GM19372 (cell line): ENCODE data around the gene IL16.
"Not testable (repeated sequence)": the region's sequence is repeated elsewhere in the genome, so short reads cannot be mapped to it uniquely, and the experiment has no call there.

Experiments
- ATAC-seq: cut with Tn5 transposase; IDR thresholded peaks from one replicate; pipeline ENCODE4 v1.9.1; 2021; ENCODE audit warnings: mild to moderate bottlenecking, low read depth, moderate library complexity; ENCODE audit not compliant: unreplicated experiment

Gene IL16

GRCh38 chr15:81196576-81197254 is at the start of gene IL16:
TSS of gene IL16 (plus strand) at chr15:81196879. CDS start at chr15:81225400, 28,521 bp downstream.
- ATAC-seq = no peak

GRCh38 chr15:81151389-81151788 is 45.3 kb upstream of the IL16 start:
- no peak for ATAC-seq

GRCh38 chr15:81152339-81152738 is 44.3 kb upstream of the IL16 start:
- no peak for ATAC-seq

- no peak for ATAC-seq
Measured at GRCh38 chr15:81152799-81153198, 43.9 kb upstream of the IL16 start.

- no peak for ATAC-seq
Measured at GRCh38 chr15:81155375-81156218, 41.1 kb upstream of the IL16 start.

DNA sequence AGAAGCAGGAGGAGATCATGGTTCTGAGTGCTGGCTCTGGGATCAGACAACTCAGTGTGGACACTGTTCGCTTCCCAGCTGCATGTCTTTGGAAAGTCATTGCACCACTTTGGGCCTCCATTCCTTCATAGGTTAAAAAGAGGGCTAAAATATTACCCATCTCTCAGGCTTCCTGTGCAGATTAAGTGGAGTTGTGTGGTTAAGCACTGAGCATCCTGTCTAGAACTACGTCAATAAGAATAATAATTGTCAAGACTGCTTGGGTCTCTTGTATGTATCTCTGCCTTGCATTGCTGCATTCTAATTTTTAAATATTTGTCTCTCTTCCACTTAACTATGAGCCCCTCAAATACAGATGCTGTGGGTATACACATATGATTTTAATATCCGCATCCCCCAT is 40.4 kb upstream of the IL16 start:
- ATAC-seq = no peak

DNA sequence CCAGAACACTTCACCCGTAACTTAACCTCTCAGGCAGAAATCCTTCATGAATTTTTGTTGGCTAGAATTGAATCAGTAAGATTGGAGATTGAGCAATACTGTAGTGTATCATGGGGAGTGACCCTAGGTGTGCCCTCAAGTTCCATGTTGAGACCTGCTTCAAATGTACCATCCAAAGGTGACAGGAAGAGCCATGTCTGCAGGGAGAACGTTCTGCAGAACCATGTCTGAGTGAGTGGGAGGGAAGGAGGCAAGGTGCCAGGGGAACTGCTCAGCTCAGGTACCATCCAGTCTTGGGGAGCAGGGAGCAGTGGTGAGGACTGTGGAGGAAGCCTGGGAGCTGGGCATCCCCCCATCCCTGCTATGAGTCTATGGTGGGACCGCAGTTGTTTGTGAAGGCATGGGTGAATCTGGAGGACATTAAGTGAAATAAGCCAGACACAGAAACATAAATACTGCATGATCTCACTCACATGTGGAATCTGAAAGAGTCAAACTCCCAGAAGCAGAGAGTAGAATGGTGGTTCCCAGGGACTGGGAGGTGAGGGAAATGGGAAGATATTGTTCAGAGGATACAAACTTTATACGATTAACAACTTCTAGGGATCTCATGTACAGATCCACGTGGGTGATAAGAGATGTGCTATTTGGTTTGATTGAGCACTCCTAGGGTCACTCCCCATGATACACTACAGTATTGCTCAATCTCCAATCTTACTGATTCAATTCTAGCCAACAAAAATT is 39.3 kb upstream of the IL16 start:
- no peak for ATAC-seq

DNA sequence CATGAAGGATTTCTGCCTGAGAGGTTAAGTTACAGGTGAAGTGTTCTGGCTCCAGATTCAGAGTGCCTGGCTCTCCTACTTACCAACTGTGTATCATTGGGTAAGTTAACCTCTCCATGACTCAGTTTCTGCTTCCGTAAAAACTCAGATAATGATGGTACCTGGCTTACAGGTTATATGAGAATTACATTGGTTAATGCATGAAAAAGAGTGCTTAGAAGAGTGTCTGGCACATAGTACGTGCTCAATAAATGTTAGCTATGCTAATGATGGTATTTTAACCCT is 38.8 kb upstream of the IL16 start:
- no peak for ATAC-seq

DNA sequence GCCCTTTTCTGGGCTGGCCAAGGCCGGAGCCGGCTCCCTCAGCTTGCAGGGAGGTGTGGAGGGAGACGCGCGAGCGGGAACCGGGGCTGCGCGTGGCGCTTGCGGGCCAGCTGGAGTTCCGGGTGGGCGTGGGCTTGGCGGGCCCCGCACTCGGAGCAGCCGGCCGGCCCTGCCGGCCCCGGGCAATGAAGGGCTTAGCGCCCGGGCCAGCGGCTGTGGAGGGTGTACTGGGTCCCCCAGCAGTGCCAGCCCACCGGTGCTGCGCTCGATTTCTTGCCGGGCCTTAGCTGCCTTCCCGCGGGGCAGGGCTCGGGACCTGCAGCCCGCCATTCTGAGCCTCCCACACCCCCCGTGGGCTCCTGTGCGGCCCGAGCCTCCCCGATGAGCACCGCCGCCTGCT is 38.1 kb upstream of the IL16 start:
- ATAC-seq = not testable (repeated sequence)

- ATAC-seq = no peak
Measured at GRCh38 chr15:81160312-81161159, 36.1 kb upstream of the IL16 start.

- ATAC-seq = no peak
Measured at GRCh38 chr15:81161160-81161673, 35.5 kb upstream of the IL16 start.

DNA sequence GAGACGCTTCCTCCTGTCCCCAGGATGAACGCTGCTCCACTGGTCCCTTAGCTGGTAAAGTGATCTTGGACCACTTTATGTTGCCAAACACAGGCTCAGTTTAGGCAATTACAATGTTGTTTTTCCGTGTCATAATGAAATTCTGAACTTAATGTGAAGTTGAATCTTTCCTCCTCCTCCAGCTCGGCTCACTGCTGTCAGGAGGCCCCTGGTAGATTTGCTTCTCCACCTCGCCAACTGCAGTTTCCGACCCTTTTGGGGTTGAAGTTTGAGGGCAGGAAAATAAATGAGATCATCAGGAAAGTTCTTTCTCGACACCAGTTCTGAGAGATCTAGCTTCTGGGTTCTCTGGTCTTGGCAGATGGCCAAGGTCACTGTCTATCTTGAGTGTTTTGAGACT is 34.8 kb upstream of the IL16 start:
- no peak for ATAC-seq

DNA sequence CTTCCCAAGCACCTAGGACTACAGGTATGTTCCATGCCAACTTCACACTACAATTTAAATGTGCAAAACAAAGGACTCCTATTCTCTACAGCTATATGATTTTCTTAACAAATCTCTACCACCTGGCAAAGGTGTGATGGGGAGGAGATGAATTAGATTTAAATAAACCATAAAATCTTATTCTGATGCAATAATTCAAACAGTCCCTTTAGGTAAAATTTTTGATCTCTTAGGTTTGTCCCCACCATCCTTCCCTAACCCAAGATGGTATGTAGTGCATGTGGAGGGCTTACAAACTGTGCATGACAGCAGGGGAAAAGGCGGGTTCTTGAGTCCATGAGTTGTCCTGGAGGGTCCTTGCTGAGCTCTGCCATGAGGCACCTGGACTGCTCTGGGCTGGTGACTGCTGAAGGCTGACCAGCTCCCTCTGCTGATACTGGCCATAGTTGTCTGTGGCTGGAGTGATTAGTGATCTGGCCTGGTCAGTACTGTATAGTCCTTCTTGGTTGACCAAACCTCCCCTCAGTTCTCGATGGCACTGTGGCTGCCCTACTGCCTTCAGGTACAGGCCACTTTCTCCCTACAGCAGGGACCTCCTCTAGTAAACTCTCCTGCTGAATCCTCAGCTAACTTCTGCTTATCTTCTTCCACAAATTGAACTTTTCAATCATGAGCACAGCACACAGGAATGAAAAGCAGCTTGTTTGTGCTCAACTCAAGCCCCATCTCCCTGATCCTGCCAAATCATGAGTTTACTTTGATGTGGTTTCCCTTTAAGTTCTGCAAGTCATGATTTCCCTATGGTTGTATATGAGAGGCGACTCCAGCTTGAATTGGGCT is 32.5 kb upstream of the IL16 start:
- ATAC-seq = no peak

- ATAC-seq = no peak
Measured at GRCh38 chr15:81165535-81165934, 31.1 kb upstream of the IL16 start.

GRCh38 chr15:81166636-81167305 is 29.9 kb upstream of the IL16 start:
- no peak for ATAC-seq

DNA sequence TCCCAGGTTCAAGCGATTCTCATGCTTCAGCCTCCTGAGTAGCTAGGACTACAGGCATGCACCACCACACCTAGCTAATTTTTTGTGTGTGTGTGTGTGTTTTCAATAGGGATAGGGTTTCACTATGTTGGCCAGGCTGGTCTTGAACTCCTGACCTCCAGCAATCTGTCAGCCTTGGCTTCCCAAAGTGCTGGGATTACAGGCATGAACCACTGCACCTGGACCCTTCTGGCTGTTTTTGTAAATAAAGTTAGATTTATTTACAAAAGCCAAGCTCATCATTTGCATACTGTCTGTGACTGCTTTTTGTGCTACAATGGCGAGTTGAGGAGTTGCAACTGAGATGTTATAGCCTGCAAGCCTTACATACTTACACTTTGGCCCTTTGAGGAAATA is 28.6 kb upstream of the IL16 start:
- no peak for ATAC-seq

- ATAC-seq = no peak
Measured at GRCh38 chr15:81168644-81169043, 28.0 kb upstream of the IL16 start.

GRCh38 chr15:81170511-81170910 is 26.2 kb upstream of the IL16 start:
- no peak for ATAC-seq

DNA sequence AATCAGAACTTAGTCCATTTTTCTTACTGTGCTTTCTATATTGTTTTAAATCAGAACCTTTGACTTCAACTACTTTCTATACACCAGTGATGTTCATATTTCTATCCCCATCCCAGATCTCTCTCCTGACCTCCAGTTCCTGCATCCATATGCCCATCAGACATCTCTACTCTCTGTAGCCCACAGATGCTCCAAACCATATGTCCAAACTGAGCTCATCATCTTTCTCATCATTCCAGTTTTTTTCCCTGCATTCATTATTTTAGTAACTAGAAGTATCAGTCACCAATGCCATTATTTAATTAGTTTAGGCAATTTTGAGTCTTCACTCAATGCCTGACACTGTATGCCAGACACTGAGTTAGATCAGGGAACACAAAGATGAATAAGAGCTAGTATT is 25.4 kb upstream of the IL16 start:
- no peak for ATAC-seq
